DOHH2 (cell line): ENCODE results near the gene ADIPOR2.

Experiments
- H3F3A ChIP-seq: fragments of 200-600 bp; sonication (generic), shearing (Covaris generic); 2 replicates; pipeline ENCODE4 v1.6.0; 2016; ENCODE audit warnings: antibody characterized with exemption, mild to moderate bottlenecking; ENCODE audit not compliant: control insufficient read depth, insufficient read depth
- H3K27ac ChIP-seq: fragments of 200-600 bp; sonication (generic); 2 replicates; pipeline ENCODE4 v1.5.1; 2014; ENCODE audit warnings: low read depth, mild to moderate bottlenecking, low read length, moderate library complexity
- H3K27me3 ChIP-seq: fragments of 200-600 bp; sonication (generic); 2 replicates; pipeline ENCODE4 v1.6.1; 2014; ENCODE audit warnings: mild to moderate bottlenecking, low read length, mixed read lengths; ENCODE audit not compliant: control insufficient read depth
- H3K36me3 ChIP-seq: fragments of 200-600 bp; sonication (generic); 2 replicates; pipeline ENCODE4 v1.6.1; 2014; ENCODE audit warnings: mild to moderate bottlenecking, low read length, moderate library complexity, mixed read lengths; ENCODE audit not compliant: control insufficient read depth
- H3K4me1 ChIP-seq: fragments of 200-600 bp; sonication (generic); 2 replicates; pipeline ENCODE4 v1.6.1; 2014; ENCODE audit warnings: mild to moderate bottlenecking, low read length, mixed read lengths; ENCODE audit not compliant: control insufficient read depth
- H3K4me2 ChIP-seq: fragments of 200-600 bp; sonication (generic); 2 replicates; pipeline ENCODE4 v1.6.0; 2014; ENCODE audit warnings: mild to moderate bottlenecking, low read length, moderate library complexity
- H3K4me3 ChIP-seq: fragments of 200-600 bp; sonication (generic); 2 replicates; pipeline ENCODE4 v1.5.1; 2014; ENCODE audit warnings: mild to moderate bottlenecking, low read length, mixed read lengths
- H3K79me2 ChIP-seq: fragments of 200-600 bp; sonication (generic); 2 replicates; pipeline ENCODE4 v1.6.1; 2014; ENCODE audit warnings: mild to moderate bottlenecking, low read length, mixed read lengths; ENCODE audit not compliant: control insufficient read depth
- H3K9me2 ChIP-seq: fragments of 200-600 bp; sonication (generic); replicated peaks from 2 replicates; pipeline ENCODE4 v1.6.1; 2014; ENCODE audit warnings: mild to moderate bottlenecking, low read length, mixed read lengths; ENCODE audit not compliant: control insufficient read depth
- H3K9me3 ChIP-seq: fragments of 200-600 bp; sonication (generic); 2 replicates; pipeline ENCODE4 v1.6.1; 2014; ENCODE audit warnings: antibody characterized with exemption, low read length, mixed read lengths; ENCODE audit not compliant: control insufficient read depth, insufficient read depth
- H4K20me1 ChIP-seq: fragments of 200-600 bp; sonication (generic); 2 replicates; pipeline ENCODE4 v1.6.0; 2014; ENCODE audit warnings: low read depth, mild to moderate bottlenecking, antibody characterized with exemption, low read length, moderate library complexity; ENCODE audit not compliant: control insufficient read depth, insufficient read depth
- CTCF ChIP-seq: fragments of 200-600 bp; sonication (generic); IDR thresholded peaks from one replicate; pipeline ENCODE4 v1.5.1; 2014; ENCODE audit warnings: antibody characterized with exemption, mild to moderate bottlenecking, low read depth, low read length; ENCODE audit not compliant: poor library complexity, severe bottlenecking
- EZH2phosphoT487 ChIP-seq: fragments of 200-600 bp; sonication (generic); IDR thresholded peaks from 2 replicates; pipeline ENCODE4 v1.6.1; 2017; ENCODE audit warnings: borderline replicate concordance, mild to moderate bottlenecking, antibody characterized with exemption, low read length, moderate library complexity, mixed read lengths

Gene ADIPOR2

GRCh38 chr12:1830981-1831963 lies 140.4 kb downstream of the ADIPOR2 start:
- Histone ChIP-seq H3K4me1 (no peaks in the 10 kb centered on the region), H3K4me2 (no peak overlapping the region), H3K9me2 (no peaks in the 10 kb centered on the region), H3K27ac (no peak overlapping the region), H3F3A (no peaks in the 10 kb centered on the region), H4K20me1 (no peaks in the 10 kb centered on the region), H3K27me3 (peaks cover 8% of the 10 kb centered on the region), H3K79me2 (no peaks in the 10 kb centered on the region), H3K4me3 (no peak overlapping the region), H3K9me3 (no peaks in the 10 kb centered on the region), H3K36me3 (no peaks in the 10 kb centered on the region)
- TF ChIP-seq EZH2phosphoT487, result no peak
- TF ChIP-seq CTCF, result no peak

GRCh38 chr12:1832801-1833595 lies 142.1 kb downstream of the ADIPOR2 start:
- Histone ChIP-seq H3K4me1 (no peaks in the 10 kb centered on the region), H3K4me3 (no peak overlapping the region), H3K27ac (no peak overlapping the region), H3F3A (no peaks in the 10 kb centered on the region), H4K20me1 (no peaks in the 10 kb centered on the region), H3K27me3 (peaks cover 8% of the 10 kb centered on the region), H3K79me2 (no peaks in the 10 kb centered on the region), H3K9me2 (no peaks in the 10 kb centered on the region), H3K36me3 (no peaks in the 10 kb centered on the region), H3K4me2 (no peak overlapping the region), H3K9me3 (no peaks in the 10 kb centered on the region)
- TF ChIP-seq EZH2phosphoT487 (no peak), CTCF (no peak)

- no peak overlapping the region for H3K27ac ChIP-seq
- no peaks in the 10 kb centered on the region for H3K79me2 ChIP-seq
- peaks cover 8% of the 10 kb centered on the region for H3K27me3 ChIP-seq
- H3K4me3 ChIP-seq, result no peak overlapping the region
- no peaks in the 10 kb centered on the region for H3K4me1 ChIP-seq
- TF ChIP-seq EZH2phosphoT487, result no peak
- TF ChIP-seq CTCF, result no peak
- H3K9me3 ChIP-seq, result no peaks in the 10 kb centered on the region
- H3K9me2 ChIP-seq, result no peaks in the 10 kb centered on the region
- no peaks in the 10 kb centered on the region for H3F3A ChIP-seq
- H3K4me2 ChIP-seq, result no peak overlapping the region
- no peaks in the 10 kb centered on the region for H3K36me3 ChIP-seq
- H4K20me1 ChIP-seq, result no peaks in the 10 kb centered on the region
Observed at GRCh38 chr12:1833596-1834028, 142.7 kb downstream of the ADIPOR2 start.
